ENCODE data around the gene RPF1. TPM values are rescaled to one million over a fixed set of nuclear protein-coding genes. Genes with fewer than 3 reads are reported as not detected.
"Not testable (repeated sequence)": the region's sequence is repeated elsewhere in the genome, so short reads cannot be mapped to it uniquely, and the experiment has no call there.

The RPF1 gene
- total RNA-seq, 1 donor from 2014 or later = 8.6 TPM

DNA sequence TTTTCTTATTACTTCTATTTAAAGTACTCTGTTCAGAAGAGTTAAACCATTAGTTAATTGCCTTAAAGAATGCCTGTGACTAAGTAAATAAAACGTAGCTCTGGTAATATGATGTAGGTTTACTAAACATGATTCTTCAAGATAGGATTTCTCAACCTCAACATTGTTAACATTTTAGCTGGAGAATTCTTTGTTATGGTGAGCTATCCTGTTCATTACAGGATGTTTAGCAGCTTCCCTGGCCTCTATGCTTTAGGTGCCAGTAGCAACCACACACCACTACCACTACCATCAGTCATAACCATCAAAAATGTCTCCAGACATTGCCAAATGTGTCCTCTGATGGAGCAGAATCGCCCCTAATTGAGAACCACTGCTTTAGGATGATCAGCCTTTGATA is 10.7 kb downstream of the RPF1 start:
- ATAC-seq = no peak
- DNase-seq (ENCODE audit: low spot score) = no peak

DNA sequence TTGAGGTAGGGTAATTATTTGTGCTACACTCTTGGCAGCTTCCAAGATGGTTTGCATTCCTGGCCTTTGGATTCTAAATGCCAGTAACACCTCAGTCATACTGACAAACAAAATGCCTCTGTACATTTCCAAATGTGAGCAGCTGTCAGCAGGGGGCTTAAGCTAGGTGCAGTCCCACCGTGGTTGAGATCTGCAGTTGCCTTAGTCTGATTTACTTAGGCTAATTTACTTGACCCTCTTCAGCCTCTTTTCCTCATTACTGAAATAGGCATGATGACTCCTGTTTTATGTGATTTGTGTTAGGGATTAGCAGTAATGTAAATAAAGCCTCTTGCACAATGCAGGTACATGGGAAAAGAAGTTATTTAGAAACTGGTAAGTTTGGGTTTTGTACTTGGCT is 13.7 kb downstream of the RPF1 start:
- DNase-seq (ENCODE audit: low spot score) (no peak), ATAC-seq (peak; percentile 80)

DNA sequence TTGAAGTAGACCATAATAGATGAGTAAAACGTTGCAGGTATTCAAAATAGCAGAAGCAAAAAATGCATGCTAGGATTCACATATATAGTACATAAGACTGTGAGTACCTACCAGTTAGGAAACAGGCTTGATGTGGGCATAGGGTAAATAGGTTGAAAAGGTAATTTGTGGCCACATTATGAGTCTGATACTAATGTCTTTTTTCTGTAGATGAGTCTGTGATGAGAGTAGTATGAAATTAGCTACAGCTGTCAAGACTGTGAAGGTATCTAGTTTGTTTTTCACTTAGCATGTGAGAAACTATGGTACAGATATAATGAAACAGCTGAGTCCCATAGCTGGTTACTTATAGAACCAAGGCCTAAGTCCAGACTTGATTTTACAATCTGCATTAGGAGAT is 14.7 kb downstream of the RPF1 start:
- DNase-seq (ENCODE audit: low spot score) = no peak
- ATAC-seq = no peak

GRCh38 chr1:84496498-84496897 is 17.4 kb downstream of the RPF1 start:
- ATAC-seq (no peak), DNase-seq (ENCODE audit: low spot score) (no peak)

DNA sequence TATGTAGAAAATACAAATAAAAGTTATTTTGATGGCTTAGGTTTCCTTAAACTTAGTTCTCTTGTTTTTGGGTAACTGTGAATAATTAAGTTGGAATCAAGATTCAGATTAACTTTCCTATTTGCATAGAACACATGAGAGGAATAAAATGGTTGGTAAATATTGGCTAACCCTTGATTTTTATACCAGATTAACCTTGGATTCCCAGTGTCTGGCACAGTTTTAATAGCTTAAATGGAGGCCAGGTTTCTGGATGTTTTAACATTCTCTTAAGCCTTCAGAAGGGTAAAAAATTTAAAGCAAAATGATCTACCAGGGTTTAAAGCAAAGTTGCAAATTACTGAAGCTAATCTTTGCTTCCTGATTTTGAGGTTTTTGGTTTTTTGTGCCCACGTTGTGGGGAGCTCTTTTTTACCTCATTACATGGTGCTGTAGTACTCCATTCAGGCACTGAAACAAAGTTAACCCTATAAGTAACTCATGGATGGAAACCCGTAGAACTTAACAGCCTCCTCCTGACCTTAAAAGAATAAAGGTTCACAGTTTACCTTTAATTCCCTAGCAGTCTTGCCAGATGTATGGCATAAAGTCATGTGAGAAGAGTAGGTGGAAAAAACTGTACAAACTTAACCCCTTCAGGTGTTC is 18.7 kb downstream of the RPF1 start:
- DNase-seq (ENCODE audit: low spot score) (no peak), ATAC-seq (peak; percentile 63)

GRCh38 chr1:84502927-84503326 is 23.9 kb downstream of the RPF1 start:
- no peak for ATAC-seq
- DNase-seq (ENCODE audit: low spot score) = no peak

DNA sequence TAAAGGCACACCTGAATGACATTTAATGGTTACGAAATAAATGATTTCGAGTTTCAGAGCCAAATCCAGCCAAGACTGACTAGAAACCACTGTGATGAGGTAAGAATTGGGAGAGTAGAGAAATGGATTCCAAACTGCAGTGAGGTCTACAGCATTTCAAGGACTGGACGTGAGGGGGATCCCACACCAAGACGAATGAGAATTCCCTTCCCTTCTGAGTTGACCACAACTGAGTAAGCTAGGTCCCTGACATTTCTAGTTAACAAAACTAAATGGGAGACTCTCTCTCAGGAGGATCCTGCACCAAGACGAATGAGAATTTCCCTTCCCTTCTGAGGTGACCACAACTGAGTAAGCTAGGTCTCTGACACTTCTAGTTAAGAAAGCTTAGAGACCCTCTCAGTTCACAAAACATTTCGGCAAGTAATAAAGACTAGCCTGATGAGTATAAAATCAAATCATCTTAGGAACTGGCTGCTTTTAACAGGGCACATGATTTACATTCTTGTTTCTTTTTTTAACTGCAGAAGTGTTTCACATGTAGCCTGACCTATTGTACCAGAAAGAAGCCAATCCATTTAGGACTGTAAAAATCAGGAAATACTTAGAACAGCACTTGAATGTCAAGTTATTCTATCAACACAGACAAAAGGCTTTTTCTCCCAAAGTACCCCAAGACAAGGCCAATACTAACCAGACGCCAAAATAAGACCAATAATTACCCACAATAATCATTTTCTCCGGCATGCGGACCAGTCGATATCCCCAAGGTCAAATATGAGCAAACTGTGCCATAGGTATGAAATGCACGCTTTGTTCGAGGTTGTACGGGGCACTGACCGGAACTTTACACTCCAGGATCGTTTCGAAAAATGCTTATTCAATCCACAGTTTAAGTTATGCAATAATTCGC is 25.8 kb downstream of the RPF1 start:
- ATAC-seq (peak; percentile 19), DNase-seq (ENCODE audit: low spot score) (peak; percentile 63)

- DNase-seq (ENCODE audit: low spot score) = no peak
Observed at GRCh38 chr1:84505493-84506001, 26.5 kb downstream of the RPF1 start.

DNA sequence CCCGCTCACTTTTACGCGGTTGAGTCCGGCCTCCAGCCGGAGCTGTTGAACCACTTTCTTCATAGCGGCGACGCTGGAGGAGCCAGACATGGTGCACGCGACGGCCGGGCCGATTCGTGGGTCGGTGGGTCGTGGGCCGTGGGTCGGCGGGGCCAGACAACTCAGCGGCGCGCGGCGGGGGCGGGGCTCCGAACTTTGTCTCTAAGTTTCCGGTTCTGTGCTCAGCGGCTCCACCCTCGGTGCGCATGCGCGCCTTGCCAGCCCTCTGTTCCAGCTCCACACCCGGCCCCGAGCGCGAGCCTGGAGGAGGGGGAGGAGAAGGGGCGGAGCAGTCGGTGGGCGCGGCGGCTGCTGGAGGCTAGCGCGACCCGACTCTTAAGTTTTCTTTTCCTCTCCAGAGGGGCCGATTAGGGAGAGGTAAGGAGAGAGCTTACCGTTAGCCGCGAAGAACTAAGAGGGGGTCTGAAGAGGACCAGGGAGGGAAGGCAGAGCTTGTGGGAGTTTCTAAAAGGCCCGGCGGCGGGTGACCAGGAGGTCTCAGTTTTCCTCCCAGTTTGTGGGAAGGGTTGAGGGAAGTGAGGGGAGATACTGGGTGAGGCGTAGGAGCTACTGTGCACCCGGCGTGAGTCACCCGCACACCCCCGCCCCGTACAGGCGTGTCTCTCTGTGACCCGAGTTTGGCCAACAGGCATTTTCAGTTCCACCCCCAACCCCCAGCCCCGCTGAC is 27.1 kb downstream of the RPF1 start, which contains the start of the genes GNG5 and SPATA1:
Gene GNG5, minus strand, starts transcription at position 580 of the 727 bp plus-strand sequence. Its CDS starts 490 bp downstream, at position 90.
Gene SPATA1, plus strand, starts transcription at position 385 of the 727 bp plus-strand sequence. CDS start 9,974 bp downstream, outside the sequence.
- ATAC-seq = peak; percentile 89
- DNase-seq (ENCODE audit: low spot score) = peak; percentile 99

More at GRCh38 chr1:84505493-84506001, 26.5 kb downstream of the RPF1 start:
- peak; percentile 60 for ATAC-seq

DNA sequence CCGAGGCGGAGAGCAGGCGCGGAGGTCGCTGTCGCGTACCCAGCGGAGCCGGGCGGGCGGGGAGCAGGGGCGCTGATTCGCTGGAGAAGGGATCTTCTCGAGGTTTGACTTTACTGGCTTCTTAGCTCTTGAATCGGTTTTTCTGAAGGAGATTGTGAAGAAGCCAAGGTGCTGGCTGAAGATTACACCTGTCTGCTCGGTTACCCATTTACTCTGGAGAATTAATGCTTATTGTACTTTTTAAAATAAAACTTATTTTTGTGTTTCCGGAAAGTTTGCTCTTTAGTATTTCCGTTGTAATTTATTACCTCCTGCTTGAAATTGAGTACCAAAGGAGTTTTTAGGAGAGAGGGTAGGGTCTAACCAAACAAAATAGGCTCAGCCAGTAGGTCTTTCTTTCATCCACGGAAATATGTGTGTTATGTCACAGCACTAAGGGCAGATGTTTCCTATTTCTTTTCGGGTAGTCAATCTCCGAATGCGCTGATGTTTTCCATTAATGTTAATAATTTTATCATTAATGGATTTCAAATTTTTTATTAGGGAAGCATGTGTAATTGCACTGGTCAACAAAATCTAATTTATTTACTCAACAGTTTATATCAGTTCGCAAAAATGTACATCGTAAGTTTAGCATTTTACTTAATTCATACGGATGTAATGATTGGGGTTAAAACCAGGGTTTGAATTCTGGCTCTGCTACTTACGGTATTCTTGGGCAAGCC is 27.8 kb downstream of the RPF1 start:
- ATAC-seq (no peak), DNase-seq (ENCODE audit: low spot score) (no peak)

DNA sequence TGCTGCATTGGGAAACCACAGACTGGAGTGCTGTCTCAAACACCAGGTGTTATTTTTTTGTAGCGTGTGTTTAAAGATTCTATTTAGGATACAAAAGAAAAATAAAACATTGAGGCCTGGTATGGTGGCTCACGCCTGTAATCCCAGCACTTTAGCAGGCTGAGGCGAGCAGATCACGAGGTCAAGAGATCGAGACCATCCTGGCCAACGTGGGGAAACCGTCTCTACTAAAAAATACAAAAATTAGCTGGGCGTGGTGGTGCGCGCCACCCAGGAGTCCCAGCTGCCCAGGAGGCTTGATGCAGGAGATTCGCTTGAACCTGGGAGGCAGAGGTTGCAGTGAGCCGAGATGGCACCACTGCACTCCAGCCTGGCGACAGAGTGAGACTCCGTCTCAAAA is 28.8 kb downstream of the RPF1 start:
- ATAC-seq; DNase-seq (ENCODE audit: low spot score): not testable (repeated sequence)

DNA sequence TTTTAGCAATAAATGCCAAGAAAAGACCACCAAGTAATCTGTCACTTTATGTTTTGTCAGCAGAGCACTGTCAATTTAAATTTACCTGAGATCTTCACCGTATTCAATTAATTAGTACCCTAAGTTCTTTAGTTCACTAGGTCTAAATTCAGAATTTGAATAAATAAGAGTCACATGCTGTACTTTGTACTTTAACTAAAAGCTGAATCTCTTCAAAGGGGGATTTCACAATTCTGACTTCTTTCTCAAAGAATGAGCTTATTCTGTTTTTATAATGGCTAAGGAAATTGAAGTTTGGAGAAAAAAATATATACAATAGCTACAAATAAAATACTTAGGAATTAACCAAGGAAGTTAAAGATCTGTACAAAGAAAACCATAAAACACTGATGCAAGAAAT is 29.4 kb downstream of the RPF1 start:
- ATAC-seq = no peak
- DNase-seq (ENCODE audit: low spot score) = no peak

DNA sequence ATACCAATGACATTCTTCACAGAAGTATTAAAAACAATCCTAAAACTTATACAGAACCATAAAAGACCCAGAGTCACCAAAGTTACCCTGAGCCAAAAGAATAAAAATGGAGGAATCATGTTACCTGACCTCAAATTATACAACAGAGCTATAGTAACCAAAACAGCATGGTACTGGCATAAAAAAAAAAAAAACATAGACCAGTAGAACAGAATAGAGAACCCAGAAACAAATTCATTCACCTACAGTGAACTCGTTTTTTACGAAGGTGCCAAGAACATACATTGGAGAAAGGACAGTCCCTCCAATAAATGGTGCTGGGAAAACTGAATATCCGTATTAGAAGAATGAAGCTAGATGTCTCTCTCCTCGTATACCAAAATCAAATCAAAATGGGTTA is 30.0 kb downstream of the RPF1 start:
- DNase-seq (ENCODE audit: low spot score) (no peak), ATAC-seq (no peak)

GRCh38 chr1:84510165-84510564 is 31.1 kb downstream of the RPF1 start:
- DNase-seq (ENCODE audit: low spot score) (no peak), ATAC-seq (no peak)

DNA sequence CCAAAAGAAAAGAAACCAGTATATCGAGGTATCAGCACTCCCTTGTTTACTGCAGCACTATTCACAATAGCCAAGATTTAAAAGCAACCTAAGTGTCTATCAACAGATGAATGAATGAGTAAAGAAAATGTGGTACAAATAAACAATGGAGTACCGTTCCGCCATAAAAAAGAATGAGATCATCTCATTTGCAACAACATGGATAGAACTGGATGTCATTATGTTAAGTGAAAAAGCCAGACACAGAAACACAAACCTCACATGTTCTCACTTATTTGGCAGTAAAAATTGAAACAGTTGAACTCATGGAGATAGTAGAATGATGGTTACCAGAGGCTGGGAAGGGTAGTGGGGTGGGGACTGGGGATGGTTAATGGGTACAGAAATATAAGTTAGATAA is 31.6 kb downstream of the RPF1 start:
- DNase-seq (ENCODE audit: low spot score) = no peak
- ATAC-seq = no peak

GRCh38 chr1:84524590-84524989 is 45.5 kb downstream of the RPF1 start:
- ATAC-seq = no peak
- DNase-seq (ENCODE audit: low spot score) = no peak

DNA sequence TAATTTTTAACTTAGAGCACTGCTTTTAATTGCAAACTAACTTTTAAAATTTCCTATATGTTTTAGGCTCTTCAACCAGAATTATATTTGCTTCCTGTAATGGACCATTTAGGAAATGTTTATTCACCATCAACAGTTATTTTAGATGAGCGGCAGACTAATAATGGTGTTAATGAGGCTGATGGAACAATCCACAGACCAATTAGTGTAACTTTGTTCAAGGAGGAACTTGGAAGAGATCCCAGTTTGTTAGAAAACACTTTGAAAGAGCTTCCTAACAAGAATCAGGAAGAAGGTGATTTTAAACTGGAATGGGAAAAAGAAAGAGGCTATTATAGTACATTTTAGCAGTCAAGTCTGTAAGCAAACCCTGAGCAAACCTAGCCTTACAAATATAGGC is 46.7 kb downstream of the RPF1 start:
- no peak for DNase-seq (ENCODE audit: low spot score)
- no peak for ATAC-seq

DNA sequence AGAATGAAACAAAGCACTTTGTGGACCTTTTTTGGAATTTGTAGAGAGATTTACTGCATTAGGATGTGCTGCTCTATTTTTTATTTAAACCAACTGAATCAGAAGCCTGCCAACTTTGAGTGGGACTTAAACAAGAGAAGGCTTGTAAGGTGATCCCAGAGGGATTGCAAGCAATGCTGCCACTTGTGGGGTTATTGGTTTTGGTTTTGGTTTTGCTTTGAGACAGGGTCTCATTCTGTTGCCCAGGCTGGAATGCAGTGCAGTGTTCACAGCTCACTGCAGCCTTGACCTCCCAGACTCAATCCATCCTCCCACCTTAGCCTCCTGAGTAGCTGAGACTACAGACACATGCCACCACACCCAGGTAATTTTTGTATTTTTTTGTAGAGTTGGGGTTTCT is 59.5 kb downstream of the RPF1 start:
- DNase-seq (ENCODE audit: low spot score) (no peak), ATAC-seq (no peak)

DNA sequence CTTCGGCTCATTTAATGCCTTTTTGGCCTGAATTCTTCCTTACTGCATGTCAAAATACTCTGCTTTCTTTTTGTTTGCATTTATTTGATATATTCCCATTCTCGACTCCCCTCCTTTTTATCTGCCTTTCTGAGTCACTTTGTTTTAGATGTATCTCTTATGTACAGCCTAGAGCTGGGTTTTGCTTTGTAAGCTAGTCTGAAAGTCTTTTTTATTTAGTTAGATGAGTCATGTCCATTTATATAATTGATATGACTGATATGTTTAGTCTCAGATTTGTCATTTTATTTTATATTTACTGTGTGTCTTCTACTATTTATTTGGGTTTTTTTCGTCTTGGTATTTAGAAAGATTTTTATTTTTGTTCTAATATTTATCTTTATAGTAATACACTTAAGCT is 60.9 kb downstream of the RPF1 start:
- DNase-seq (ENCODE audit: low spot score) = no peak
- no peak for ATAC-seq

DNA sequence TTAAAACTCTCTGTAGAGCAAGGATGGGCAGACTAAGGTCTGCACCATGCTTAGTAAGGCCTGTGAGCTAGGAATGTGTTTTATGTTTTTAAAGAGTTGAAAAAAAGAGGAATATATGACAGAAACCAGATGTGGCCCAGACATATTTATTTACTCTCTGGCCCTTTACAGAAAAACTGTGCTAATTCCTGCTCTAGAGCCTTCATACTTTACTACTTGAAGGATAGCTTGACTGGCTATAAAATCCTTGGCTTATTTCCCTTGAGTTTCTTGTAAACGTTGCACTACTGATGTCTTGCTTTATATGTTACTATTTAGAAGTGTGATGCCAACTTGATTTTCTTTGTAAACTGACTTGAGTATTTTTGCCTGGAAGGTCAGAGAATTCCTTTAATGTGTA is 61.7 kb downstream of the RPF1 start:
- ATAC-seq = no peak
- no peak for DNase-seq (ENCODE audit: low spot score)

Data from left lobe of liver (tissue), 2 donors.